ENCODE measurements around the gene CTCFL. TPM values are rescaled to one million over a fixed set of nuclear protein-coding genes. Genes with fewer than 3 reads are reported as not detected.

The CTCFL gene
- total and polyA plus RNA-seq, 2 donors (not counting 3 experiments of a cell fraction or from before 2014, with no cell fraction given) = not detected

DNA sequence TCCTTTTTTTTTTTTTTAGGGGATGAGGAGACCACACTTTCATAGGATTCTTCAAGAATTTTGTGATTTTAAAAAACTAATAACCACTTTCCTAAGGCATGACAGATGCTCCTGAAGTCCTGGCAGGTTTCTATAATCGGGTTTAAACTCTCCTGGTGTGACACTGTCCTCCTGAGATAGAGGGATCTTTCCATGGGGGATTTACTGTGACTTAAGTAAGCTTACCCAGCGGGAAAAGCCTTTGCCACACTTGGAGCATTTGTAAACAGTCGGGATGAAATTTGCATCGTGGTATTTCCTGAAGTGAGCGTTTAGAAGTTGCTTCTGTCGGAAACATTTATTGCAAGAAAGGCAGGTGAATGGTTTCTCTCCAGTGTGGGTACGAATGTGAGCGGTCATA is 16.6 kb downstream of the CTCFL start:
- Histone ChIP-seq H3K79me2 (ENCODE audit: control insufficient read depth, insufficient read depth, low read length) (no peaks in the 10 kb centered on the region), H3K27me3 (ENCODE audit: control insufficient read depth in 2 of 2, insufficient read depth in 2 of 2, low read length in 2 of 2) (peaks cover 2% of the 10 kb centered on the region in 2 experiments), H3K4me1 (ENCODE audit: control insufficient read depth, extremely low read depth, insufficient read depth, low read length) (no peaks in the 10 kb centered on the region), H3K4me2 (ENCODE audit: insufficient read depth, low read length) (no peak overlapping the region), H3K9me1 (replicated peaks; ENCODE audit: control insufficient read depth, extremely low read depth, insufficient read depth, low read length) (no peaks in the 10 kb centered on the region), H3K9ac (replicated peaks; ENCODE audit: extremely low read depth, insufficient read depth, low read length) (no peak overlapping the region), H4K20me1 (replicated peaks; ENCODE audit: control insufficient read depth, extremely low read depth, insufficient read depth, low read length) (no peaks in the 10 kb centered on the region), H3K9me3 (replicated peaks; ENCODE audit: control insufficient read depth, insufficient read depth, low read length) (no peaks in the 10 kb centered on the region), H2AFZ (ENCODE audit: low read depth, low read length) (no peak overlapping the region), H3K4me3 (replicated peaks in 1 of 3; ENCODE audit: insufficient read depth in 1 of 3, low read depth in 1 of 3, low read length in 3 of 3) (no peak overlapping the region), H3K27ac (ENCODE audit: insufficient read depth, low read depth, low read length) (no peak overlapping the region), H3K36me3 (ENCODE audit: control insufficient read depth in 2 of 2, extremely low read depth in 1 of 2, insufficient read depth in 2 of 2, low read length in 2 of 2) (no peaks in the 10 kb centered on the region)
- intact Hi-C loops (cut with micrococcal nuclease) (no loop called here), dilution Hi-C loops (cut with MboI; ENCODE audit: extremely low pct_ligation_motif_present, low sequenced_read_pairs) (no loop called here)
- FAIRE-seq (no peak), DNase-seq (ENCODE audit: low read depth, low spot score) (no peak)
- no TSS peak for BruUV-seq (replicated peaks)
- ChIA-PET POLR2A (no interaction called here), CTCF (interaction anchor here (1.3 kb wide), 1 partner anchor 10 kb away, joined by 12 read pairs; no protein-coding TSS in a partner anchor)
- TF ChIP-seq, protein P1, sequence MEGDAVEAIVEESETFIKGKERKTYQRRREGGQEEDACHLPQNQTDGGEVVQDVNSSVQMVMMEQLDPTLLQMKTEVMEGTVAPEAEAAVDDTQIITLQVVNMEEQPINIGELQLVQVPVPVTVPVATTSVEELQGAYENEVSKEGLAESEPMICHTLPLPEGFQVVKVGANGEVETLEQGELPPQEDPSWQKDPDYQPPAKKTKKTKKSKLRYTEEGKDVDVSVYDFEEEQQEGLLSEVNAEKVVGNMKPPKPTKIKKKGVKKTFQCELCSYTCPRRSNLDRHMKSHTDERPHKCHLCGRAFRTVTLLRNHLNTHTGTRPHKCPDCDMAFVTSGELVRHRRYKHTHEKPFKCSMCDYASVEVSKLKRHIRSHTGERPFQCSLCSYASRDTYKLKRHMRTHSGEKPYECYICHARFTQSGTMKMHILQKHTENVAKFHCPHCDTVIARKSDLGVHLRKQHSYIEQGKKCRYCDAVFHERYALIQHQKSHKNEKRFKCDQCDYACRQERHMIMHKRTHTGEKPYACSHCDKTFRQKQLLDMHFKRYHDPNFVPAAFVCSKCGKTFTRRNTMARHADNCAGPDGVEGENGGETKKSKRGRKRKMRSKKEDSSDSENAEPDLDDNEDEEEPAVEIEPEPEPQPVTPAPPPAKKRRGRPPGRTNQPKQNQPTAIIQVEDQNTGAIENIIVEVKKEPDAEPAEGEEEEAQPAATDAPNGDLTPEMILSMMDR (IDR thresholded peaks at IDR 0.05; ENCODE audit: extremely low read depth in 1 of 2, insufficient read depth in 1 of 2, low read depth in 1 of 2, low read length in 2 of 2) = no peak
- TF ChIP-seq GATA2 (IDR thresholded peaks at IDR 0.05; ENCODE audit: insufficient read depth, insufficient read length, low read depth, low read length) (no peak), EZH2 (IDR thresholded peaks at IDR 0.05; ENCODE audit: borderline replicate concordance, low read depth, low read length, severe bottlenecking) (no peak), FOS (IDR thresholded peaks at IDR 0.05; ENCODE audit: borderline replicate concordance, insufficient read depth, low read length) (no peak)

DNA sequence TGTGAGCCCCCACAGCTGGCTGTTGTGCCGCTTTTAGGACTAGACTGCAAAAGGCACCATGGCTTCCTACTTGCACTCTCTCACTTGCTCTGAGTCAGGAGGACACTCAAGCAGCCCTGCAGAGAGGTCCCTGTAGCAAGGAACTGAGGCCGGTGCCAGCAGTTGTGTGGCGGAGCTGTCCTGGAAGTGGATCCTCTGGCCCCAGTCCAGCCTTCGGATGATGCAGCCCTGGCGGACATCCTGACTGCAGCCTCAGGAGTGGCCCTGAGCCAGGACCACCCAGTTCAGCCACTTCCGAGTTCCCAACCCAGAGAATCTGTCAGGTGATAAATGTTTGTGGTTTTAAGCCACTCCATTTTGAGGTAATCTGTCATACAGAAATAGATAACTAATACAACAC is 17.5 kb downstream of the CTCFL start:
- POLR2A ChIA-PET = no interaction called here
- Histone ChIP-seq H4K20me1 (replicated peaks; ENCODE audit: control insufficient read depth, extremely low read depth, insufficient read depth, low read length) (no peaks in the 10 kb centered on the region), H3K36me3 (ENCODE audit: control insufficient read depth in 2 of 2, extremely low read depth in 1 of 2, insufficient read depth in 2 of 2, low read length in 2 of 2) (no peaks in the 10 kb centered on the region), H3K79me2 (ENCODE audit: control insufficient read depth, insufficient read depth, low read length) (no peaks in the 10 kb centered on the region), H3K9me3 (replicated peaks; ENCODE audit: control insufficient read depth, insufficient read depth, low read length) (no peaks in the 10 kb centered on the region), H2AFZ (ENCODE audit: low read depth, low read length) (no peak overlapping the region), H3K27me3 (ENCODE audit: control insufficient read depth in 2 of 2, insufficient read depth in 2 of 2, low read length in 2 of 2) (peaks cover 2 to 5% of the 10 kb centered on the region in 2 experiments), H3K9me1 (replicated peaks; ENCODE audit: control insufficient read depth, extremely low read depth, insufficient read depth, low read length) (no peaks in the 10 kb centered on the region), H3K9ac (replicated peaks; ENCODE audit: extremely low read depth, insufficient read depth, low read length) (no peak overlapping the region), H3K4me2 (ENCODE audit: insufficient read depth, low read length) (no peak overlapping the region), H3K27ac (ENCODE audit: insufficient read depth, low read depth, low read length) (no peak overlapping the region), H3K4me3 (replicated peaks in 1 of 3; ENCODE audit: insufficient read depth in 1 of 3, low read depth in 1 of 3, low read length in 3 of 3) (no peak overlapping the region), H3K4me1 (ENCODE audit: control insufficient read depth, extremely low read depth, insufficient read depth, low read length) (no peaks in the 10 kb centered on the region)
- CTCF ChIA-PET = interaction anchor here (1.0 to 1.4 kb wide), 2 partner anchors 9 kb away, joined by 3 to 4 read pairs; no protein-coding TSS in a partner anchor
- dilution Hi-C loops (cut with MboI; ENCODE audit: extremely low pct_ligation_motif_present, low sequenced_read_pairs) = no loop called here
- FAIRE-seq (no peak), DNase-seq (ENCODE audit: low read depth, low spot score) (no peak)
- BruUV-seq (replicated peaks) = no TSS peak
- TF ChIP-seq, protein P2, sequence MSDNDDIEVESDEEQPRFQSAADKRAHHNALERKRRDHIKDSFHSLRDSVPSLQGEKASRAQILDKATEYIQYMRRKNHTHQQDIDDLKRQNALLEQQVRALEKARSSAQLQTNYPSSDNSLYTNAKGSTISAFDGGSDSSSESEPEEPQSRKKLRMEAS (IDR thresholded peaks at IDR 0.05; ENCODE audit: insufficient read depth, insufficient read length) = no peak
- TF ChIP-seq MYC (IDR thresholded peaks at IDR 0.05; ENCODE audit: low read depth, low read length) (no peak), POLR2AphosphoS5 (IDR thresholded peaks at IDR 0.05; ENCODE audit: insufficient read depth, low read depth, low read length) (no peak), EZH2 (IDR thresholded peaks at IDR 0.05; ENCODE audit: borderline replicate concordance, low read depth, low read length, severe bottlenecking) (no peak), JUN (IDR thresholded peaks at IDR 0.05; ENCODE audit: borderline replicate concordance, insufficient read depth, insufficient read length, low read depth) (no peak), FOS (IDR thresholded peaks at IDR 0.05; ENCODE audit: borderline replicate concordance, insufficient read depth, low read length) (no peak), GATA2 (IDR thresholded peaks at IDR 0.05; ENCODE audit: insufficient read depth, insufficient read length, low read depth, low read length) (no peak), POLR2A (IDR thresholded peaks at IDR 0.05; ENCODE audit: low read depth, low read length) (no peak)
- TF ChIP-seq, protein P1 (IDR thresholded peaks at IDR 0.05; ENCODE audit: extremely low read depth in 1 of 2, insufficient read depth in 1 of 2, low read depth in 1 of 2, low read length in 2 of 2) = no peak
- intact Hi-C loops (cut with micrococcal nuclease) = no loop called here

Measured in endothelial cell of umbilical vein (primary cell).